GM10266 (cell line): ENCODE measurements around the gene MGAM2.

Source experiments
- DNase-seq: peaks from one replicate; pipeline ENCODE4 v3.0.0; 2012; ENCODE audit errors: extremely low spot score
- TF ChIP-seq, protein P1 (sequence below): IDR thresholded peaks from 2 replicates; pipeline ENCODE4 v1.5.1; 2012; ENCODE audit warnings: mild to moderate bottlenecking, low read depth; ENCODE audit not compliant: control insufficient read depth, insufficient read depth; ENCODE audit errors: missing control alignments

Gene MGAM2

DNA sequence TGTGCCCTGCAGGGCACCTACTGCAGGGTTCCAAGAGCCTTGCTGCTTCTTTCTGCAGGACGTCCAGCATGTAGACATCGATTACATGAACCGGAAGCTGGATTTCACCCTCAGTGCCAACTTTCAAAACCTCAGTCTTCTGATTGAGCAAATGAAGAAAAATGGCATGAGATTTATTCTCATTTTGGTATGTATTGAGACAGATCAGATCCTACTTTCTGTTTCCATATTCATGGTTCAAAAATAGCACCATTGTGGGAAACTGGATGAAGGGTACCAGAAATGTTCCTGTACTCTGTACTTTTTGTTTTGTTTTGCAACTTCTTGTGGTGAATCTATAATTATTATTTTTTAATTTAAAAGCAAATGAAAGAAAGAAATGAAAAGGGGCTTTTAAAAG is 64.1 kb downstream of the MGAM2 start:
- DNase-seq: no peak
- TF ChIP-seq, protein P1, sequence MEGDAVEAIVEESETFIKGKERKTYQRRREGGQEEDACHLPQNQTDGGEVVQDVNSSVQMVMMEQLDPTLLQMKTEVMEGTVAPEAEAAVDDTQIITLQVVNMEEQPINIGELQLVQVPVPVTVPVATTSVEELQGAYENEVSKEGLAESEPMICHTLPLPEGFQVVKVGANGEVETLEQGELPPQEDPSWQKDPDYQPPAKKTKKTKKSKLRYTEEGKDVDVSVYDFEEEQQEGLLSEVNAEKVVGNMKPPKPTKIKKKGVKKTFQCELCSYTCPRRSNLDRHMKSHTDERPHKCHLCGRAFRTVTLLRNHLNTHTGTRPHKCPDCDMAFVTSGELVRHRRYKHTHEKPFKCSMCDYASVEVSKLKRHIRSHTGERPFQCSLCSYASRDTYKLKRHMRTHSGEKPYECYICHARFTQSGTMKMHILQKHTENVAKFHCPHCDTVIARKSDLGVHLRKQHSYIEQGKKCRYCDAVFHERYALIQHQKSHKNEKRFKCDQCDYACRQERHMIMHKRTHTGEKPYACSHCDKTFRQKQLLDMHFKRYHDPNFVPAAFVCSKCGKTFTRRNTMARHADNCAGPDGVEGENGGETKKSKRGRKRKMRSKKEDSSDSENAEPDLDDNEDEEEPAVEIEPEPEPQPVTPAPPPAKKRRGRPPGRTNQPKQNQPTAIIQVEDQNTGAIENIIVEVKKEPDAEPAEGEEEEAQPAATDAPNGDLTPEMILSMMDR: no peak

- DNase-seq: no peak
- TF ChIP-seq, protein P1: no peak
Measured at GRCh38 chr7:142176901-142177300, 65.4 kb downstream of the MGAM2 start.

DNA sequence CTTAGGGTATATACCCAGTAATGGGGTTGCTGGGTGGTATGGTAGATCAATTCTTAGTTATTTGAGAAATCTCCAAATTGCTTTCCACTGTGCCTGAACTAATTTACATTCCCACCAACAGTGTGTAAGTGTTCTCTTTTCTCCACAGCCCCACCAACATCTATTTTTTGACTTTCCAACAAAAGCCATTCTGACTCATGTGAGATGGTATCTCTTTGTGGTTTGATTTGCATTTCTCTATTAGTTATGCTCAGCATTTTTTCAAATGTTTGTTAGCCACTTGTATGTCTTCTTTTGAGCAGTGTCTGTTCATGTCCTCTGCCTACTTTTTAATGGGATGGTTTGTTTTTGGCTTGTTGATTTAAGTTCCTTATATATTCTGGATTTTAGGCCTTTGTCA is 66.4 kb downstream of the MGAM2 start:
- DNase-seq: no peak
- TF ChIP-seq, protein P1: no peak

GRCh38 chr7:142180426-142180825 is 68.9 kb downstream of the MGAM2 start:
- TF ChIP-seq, protein P1: no peak

DNA sequence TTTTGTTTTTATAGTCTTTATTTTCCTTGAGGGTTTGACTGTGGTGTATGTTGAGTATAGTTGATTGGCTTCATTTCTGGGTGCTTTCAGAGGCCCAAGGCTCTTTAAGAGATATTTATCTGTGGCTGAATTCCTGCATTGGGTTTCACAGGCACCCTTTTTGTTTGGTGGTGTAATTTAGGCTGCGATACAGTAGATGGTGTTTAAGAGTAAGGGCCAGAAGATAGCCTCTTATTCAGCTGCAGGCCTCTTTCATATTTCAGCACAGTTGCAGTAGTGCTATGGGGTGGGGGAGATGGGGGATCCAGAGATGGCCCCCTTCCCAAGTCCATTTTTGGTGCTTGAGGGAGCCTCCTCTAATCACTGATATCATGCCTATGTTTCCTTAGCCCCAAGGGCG is 69.7 kb downstream of the MGAM2 start:
- no peak for DNase-seq
- TF ChIP-seq, protein P1: no peak

More at GRCh38 chr7:142180426-142180825, 68.9 kb downstream of the MGAM2 start:
- DNase-seq: no peak

- no peak for DNase-seq
- TF ChIP-seq, protein P1: no peak
Measured at GRCh38 chr7:142181966-142182365, 70.4 kb downstream of the MGAM2 start.

- TF ChIP-seq, protein P1: no peak
- DNase-seq: no peak
Measured at GRCh38 chr7:142185069-142185468, 73.6 kb downstream of the MGAM2 start.
